HG03108 (cell line): ENCODE results near the gene ZNF862.
"Not testable (repeated sequence)": the region's sequence is repeated elsewhere in the genome, so short reads cannot be mapped to it uniquely, and the experiment has no call there.

Source experiments
- ATAC-seq: cut with Tn5 transposase; IDR thresholded peaks from one replicate; pipeline ENCODE4 v1.9.1; 2021; ENCODE audit warnings: moderate library complexity; ENCODE audit not compliant: unreplicated experiment

ZNF862 gene

DNA sequence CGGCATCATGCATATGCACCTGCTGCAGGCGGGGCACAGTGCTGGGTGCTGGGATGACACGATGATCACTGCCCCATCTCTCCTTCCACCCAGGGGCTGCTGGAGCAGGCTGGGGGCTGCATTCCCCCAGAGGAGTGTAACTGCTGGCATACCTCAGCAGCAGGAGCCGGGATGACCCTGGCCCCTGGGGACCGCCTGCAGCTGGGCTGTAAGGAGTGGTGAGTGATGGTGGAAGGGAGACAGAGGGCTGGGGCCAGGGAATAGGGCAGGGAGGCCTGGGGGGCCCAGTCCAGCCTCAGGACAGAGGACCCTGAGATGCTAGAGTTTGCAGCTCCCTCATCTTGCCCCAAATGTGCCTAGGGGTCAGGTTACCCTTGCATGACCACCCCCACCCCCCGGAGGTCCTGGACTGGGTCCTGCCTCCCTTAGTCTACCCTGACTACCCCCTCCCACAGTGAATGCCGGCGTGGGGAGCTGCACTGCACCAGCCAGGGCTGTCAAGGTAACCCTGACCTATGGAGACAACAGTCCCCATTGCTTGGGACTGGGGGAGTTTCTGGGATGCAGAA, 14.5 kb upstream of the ZNF862 start:
- no peak for ATAC-seq

DNA sequence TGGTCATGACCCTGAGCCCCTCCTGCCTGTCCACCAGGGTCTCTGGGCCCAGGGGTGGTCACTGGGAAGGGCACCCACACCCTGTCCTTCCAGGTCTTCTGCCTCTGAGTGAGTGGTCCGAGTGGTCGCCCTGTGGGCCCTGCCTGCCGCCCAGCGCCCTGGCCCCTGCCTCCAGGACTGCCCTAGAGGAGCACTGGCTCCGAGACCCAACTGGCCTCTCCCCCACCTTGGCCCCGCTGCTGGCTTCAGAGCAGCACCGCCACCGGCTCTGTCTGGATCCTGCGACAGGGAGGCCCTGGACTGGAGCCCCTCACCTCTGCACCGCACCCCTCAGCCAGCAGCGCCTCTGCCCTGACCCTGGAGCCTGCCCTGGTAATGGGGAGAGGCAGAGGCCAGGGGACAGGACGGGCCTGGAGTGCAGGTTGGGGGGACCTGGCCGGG, 13.9 kb upstream of the ZNF862 start:
- no peak for ATAC-seq

DNA sequence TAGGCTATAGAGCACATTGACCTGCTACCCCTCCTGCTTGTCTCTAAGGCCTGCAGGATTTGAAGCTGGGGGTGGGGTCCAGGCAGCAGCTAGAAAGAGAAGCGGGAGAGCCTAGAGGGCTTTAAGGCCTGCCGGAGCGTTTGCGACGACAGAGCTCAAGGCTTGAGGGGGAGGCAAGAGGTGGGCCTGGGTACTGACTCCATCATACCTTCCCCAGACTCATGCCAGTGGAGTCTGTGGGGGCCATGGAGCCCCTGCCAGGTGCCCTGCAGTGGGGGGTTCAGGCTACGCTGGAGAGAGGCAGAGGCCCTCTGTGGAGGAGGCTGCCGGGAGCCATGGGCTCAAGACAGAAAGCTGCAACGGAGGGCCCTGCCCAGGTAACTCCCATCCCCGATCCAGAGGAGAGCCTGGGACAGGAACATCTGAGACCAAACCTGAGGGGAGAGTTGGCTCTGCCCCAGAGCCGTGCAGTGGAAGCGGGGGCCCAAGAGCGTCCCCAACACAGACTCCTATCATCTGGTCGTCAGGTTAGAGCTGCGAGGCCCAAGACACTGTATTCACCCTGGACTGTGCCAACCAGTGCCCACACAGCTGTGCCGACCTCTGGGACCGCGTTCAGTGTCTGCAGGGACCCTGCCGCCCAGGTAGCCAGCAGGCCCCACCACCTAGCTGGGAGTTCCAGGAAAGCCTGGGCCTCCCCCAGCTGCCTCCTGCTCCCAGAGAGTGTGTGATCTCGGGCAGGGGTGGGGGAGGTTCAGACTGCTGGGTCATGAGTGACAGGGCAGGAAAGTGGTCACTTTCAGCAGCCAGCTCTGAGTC, 13.2 kb upstream of the ZNF862 start:
- no peak for ATAC-seq

- no peak for ATAC-seq
Observed at GRCh38 chr7:149825567-149826343, 12.4 kb upstream of the ZNF862 start.

GRCh38 chr7:149826344-149827088, 11.7 kb upstream of the ZNF862 start:
- ATAC-seq: no peak

- no peak for ATAC-seq
Observed at GRCh38 chr7:149827089-149827981, 10.8 kb upstream of the ZNF862 start.

DNA sequence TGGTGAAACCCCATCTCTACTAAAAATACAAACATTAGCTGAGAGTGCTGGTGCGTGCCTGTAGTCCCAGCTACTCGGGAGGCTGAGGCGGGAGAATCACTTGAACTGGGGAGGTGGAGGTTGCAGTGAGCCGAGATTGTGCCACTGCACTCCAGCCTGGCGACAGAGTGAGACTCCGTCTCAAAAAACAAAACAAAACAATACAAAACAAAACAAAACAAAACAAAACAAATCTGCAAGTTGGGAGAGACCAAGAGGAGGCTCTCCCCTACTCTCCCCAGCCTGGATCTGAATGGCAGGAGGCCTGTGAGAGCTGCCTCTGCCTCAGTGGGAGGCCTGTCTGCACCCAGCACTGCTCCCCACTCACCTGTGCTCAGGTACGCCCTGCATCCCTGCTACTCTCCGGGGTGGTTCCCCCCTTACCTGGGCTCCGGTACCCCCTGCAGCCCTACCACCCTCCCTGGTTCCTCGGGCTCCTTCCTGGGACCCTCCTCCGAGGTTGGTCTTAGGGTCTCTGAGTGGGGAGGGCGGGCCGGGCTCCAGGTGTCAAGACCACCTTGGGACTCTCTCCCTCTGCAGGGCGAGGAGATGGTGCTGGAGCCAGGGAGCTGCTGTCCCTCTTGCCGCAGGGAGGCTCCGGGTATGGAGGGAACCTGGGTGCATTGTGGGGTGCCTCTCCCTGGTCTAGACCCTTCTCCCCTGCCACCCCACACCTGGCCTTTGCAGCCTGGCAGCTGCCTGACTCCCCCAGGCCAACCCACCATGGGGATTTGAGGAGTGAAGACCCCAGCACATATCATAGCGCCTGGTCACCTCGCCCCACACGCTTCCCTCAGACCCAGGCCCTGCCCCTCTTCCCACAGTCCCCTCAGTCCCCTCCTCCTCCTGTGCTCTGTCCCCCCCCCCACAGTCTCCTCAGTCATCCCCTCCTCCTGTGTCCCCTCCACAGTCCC, 9.5 kb upstream of the ZNF862 start:
- ATAC-seq: no peak

- not testable (repeated sequence) for ATAC-seq
Observed at GRCh38 chr7:149830527-149830926, 7.6 kb upstream of the ZNF862 start.

DNA sequence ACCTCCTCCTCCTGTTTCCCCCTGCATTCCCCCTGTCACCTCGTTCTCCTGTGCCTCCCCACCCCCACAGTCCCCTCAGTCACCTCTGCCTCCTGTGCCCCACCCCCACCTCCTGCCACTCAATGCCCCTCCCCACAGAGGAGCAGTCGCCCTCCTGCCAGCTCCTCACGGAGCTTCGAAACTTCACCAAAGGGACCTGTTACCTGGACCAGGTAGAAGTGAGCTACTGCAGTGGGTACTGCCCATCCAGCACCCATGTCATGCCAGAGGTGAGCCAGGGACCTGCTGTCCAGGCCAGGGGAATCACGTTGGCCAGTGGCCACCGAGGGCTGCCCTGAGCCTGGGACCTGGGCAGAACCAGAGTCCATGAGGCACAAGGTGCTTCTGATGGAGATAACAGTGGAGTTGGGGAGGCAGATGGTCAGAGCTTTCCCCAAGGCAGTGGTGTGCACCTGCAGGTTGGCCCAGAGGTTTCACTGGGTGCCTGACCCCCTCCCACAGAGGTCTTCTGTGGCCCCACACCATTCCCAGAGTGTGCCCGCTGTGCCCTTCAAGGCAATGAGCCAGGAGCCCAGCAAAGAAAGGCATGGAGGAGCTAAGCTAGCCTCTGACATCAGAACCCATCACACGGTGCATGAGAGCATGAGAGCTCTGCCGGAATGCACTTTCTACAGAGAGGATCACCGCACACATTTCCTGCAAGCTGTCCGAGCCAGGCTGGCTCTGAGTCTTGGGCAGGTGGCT, 7.0 kb upstream of the ZNF862 start:
- no peak for ATAC-seq

GRCh38 chr7:149831741-149832219, 6.4 kb upstream of the ZNF862 start:
- ATAC-seq: no peak

- no peak for ATAC-seq
Observed at GRCh38 chr7:149832332-149833041, 5.7 kb upstream of the ZNF862 start.

DNA sequence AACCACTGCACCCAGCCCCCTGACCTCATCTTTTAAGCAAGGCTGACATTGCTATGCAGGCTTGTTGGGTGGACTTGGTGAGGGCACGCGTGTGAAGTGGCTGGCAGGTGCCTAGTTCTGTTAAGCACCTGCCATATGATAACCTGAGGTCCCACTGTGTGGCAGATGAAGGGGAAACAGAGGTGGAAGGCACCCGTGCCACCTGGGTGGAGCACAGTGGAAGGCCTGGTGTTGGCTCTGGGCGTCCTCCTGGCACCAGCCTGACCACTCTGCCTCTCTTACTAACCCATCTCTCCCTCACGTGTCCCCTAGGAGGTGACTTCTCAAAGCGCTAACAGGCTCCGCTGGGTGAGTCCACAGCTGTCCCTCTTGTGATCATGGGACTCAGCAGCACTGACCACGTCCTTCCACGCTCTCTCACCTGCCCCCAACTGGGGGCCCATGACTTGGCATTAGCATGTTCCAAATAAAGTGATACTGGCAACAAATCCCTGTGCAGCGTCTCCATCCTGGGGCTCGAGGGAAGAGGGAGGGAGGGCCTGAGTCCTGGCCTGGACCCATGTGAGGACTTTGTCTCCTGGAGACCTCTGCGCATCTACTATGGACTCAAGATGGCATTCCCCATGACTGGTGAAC, 4.6 kb upstream of the ZNF862 start:
- ATAC-seq: no peak

DNA sequence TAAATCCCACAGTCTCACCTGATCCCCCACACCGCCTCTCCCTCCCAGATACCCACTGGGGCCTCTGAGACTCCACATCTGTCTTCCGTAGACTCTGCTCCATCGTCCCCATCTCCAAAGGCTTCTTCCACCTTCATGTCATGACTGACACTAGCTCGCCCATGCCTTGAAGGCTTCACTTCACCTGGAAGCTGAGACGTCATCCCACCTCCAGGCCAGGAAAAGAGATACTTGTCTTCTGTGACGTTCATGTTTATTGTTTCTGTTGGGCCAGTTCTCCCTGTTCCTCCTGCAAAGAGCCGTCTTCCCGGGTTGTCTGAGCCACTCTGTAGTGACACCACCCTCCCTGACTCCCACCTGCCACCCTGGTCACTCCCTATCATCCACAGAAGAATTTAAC, 3.6 kb upstream of the ZNF862 start:
- ATAC-seq: no peak

GRCh38 chr7:149836434-149836833, 1.7 kb upstream of the ZNF862 start:
- no peak for ATAC-seq

DNA sequence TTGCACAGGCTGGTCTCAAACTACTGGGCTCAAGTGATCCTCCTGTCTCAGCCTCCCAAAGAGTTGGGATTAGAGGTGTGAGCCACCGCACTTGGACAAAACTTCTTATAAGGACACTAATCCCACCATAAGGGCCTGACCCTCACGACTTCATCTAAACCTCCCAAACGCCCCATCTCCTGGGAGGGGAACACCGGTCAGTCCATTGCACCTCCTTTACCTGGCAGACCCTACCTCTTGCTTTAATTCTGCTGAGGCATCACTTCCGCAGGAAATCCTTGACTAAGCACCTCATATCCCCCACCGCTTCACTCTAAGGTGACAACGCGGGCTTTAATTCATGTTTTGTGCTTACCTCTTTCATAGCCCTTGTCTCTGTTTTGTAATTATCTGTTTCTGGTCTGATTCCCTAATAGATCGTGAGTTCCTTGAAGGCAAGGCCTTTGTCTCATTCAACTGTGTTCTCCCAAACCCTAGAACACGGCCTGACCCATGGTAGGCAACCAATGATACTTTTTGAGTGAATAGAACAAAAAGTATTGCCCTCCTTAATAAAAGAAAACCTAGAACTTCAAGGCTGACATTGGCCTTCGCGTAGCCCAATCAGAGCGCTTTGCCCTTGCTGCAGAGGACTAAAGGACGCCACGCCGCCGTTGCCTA, 481 bp upstream of the ZNF862 start:
- ATAC-seq: no peak

DNA sequence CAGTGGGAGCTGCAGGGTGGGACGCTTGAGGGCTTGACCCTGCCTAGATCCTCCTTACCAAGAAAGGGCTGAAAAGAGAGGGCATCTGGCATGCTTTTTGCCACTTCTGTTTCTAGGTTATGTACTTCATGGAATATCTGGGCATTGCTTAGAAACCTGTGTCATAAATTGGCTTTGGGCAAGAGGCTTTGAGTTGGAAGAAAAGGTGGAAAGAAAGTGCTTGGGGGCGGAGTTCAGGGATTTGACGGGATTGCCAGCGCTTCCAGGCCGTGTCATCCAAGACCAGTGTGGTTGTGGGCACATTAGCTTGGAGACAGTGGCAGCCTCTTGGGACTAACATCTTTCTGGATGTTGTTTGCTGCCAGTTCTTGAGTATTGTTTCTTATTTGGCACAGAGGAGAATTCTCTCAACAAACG, 825 bp downstream of the ZNF862 start:
- no peak for ATAC-seq

DNA sequence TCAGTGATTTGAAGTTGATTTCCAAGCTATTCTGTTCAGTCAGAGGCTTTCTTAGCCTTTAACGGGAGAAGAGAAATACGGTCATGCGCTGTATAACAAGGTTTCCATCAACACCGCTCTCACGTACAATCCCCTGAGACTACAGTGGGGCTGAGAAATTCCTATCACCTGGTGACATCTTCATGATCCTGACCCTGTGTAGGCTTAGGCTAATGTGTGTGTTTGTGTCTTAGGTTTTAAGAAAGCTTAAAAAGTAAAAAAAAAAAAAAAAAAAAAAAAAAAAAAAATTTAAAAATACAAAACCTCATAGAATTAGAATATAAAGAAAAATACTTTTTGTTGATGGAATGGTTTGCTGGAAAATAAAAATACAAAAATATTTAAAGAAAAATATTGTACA, 1.8 kb downstream of the ZNF862 start:
- no peak for ATAC-seq
